ENCODE data around the gene SERP2.

Gene SERP2

DNA sequence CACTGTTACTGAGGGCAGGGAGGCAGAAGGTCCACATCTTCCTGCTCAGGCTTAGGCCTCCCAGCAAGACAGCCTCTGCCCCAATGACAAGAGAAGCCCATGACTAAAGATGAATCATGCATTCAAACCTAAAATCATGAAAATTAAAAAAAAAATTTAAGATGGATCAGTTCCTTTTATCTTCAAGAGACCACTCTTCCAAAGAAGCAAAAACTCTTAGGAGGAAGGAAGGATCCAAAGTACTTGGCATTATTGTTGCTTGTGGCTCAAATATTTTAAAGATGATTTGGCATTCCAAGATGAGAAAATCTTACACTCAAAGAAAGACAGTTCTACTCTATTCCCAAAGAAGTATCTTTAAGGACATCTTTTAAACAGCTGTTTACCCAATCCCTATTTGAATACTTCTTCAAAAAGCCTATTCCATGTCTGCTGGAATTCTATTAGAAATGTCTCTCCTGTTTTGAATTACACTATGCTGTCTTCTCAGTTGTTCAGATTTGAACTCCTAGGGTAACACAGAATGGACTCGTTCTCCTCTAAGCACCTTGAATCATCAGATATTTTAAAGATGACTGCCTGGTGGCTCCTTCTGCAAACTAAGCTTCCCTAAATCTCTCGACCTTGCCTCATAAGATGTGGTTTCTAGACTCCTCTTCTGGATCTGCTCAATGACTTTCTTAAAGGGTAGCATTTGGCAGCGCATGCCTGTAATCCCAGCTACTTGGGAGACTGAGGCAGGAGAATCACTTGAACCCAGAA, 7.0 kb downstream of the SERP2 start:
- H3K4me3 ChIP-seq (ENCODE audit: low read length): no peak overlapping the region

GRCh38 chr13:44382635-44383145, 9.1 kb downstream of the SERP2 start:
- Histone ChIP-seq H3K9me3 (ENCODE audit: control insufficient read depth, low read length) (no peaks in the 10 kb centered on the region), H3K4me3 (ENCODE audit: low read length) (no peak overlapping the region), H3K4me1 (ENCODE audit: control insufficient read depth, insufficient read depth, low read length) (peaks cover 21% of the 10 kb centered on the region), H3K9ac (ENCODE audit: low read length) (peak overlapping the region; percentile 15), H3K36me3 (ENCODE audit: control insufficient read depth, insufficient read depth, low read length) (no peaks in the 10 kb centered on the region), H3K27me3 (ENCODE audit: control insufficient read depth, insufficient read depth, low read length) (no peaks in the 10 kb centered on the region)

More for the DNA sequence above, 7.0 kb downstream of the SERP2 start:
- H3K36me3 ChIP-seq (ENCODE audit: control insufficient read depth, insufficient read depth, low read length): no peaks in the 10 kb centered on the region
- no peaks in the 10 kb centered on the region for H3K9me3 ChIP-seq (ENCODE audit: control insufficient read depth, low read length)
- no peak overlapping the region for H3K9ac ChIP-seq (ENCODE audit: low read length)
- H3K4me1 ChIP-seq (ENCODE audit: control insufficient read depth, insufficient read depth, low read length): peaks cover 27% of the 10 kb centered on the region
- H3K27me3 ChIP-seq (ENCODE audit: control insufficient read depth, insufficient read depth, low read length): no peaks in the 10 kb centered on the region

- H3K4me1 ChIP-seq (ENCODE audit: control insufficient read depth, insufficient read depth, low read length): peaks cover 20% of the 10 kb centered on the region
- no peak overlapping the region for H3K4me3 ChIP-seq (ENCODE audit: low read length)
These were observed 10.3 kb downstream of the SERP2 start for GRCh38 chr13:44383945-44384344.

GRCh38 chr13:44384778-44385177, 11.2 kb downstream of the SERP2 start:
- no peak overlapping the region for H3K9ac ChIP-seq (ENCODE audit: low read length)
- peaks cover 14% of the 10 kb centered on the region for H3K4me1 ChIP-seq (ENCODE audit: control insufficient read depth, insufficient read depth, low read length)
- H3K27me3 ChIP-seq (ENCODE audit: control insufficient read depth, insufficient read depth, low read length): no peaks in the 10 kb centered on the region
- H3K9me3 ChIP-seq (ENCODE audit: control insufficient read depth, low read length): no peaks in the 10 kb centered on the region
- H3K4me3 ChIP-seq (ENCODE audit: low read length): no peak overlapping the region
- H3K36me3 ChIP-seq (ENCODE audit: control insufficient read depth, insufficient read depth, low read length): no peaks in the 10 kb centered on the region

More at GRCh38 chr13:44383945-44384344, 10.3 kb downstream of the SERP2 start:
- no peaks in the 10 kb centered on the region for H3K27me3 ChIP-seq (ENCODE audit: control insufficient read depth, insufficient read depth, low read length)
- no peak overlapping the region for H3K9ac ChIP-seq (ENCODE audit: low read length)
- no peaks in the 10 kb centered on the region for H3K9me3 ChIP-seq (ENCODE audit: control insufficient read depth, low read length)
- no peaks in the 10 kb centered on the region for H3K36me3 ChIP-seq (ENCODE audit: control insufficient read depth, insufficient read depth, low read length)

DNA sequence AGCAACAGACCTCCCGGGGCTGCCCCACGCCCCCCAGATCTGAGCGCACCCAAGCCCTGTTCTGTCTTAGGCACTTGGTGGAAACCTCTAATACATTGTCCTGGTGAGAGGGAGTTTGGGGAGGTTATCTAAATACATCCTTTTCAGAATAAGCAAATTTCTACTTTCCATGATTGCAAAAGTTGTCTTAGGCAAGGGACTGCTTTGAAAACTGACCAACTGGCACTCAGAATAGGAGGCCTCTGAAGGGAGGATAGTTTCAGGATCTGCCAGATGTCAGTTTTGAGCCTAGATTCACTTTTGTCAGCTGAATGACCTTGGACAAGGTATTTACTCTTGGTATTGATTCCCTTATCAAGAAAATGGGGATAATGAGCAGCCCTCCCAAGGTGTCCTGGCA, 11.8 kb downstream of the SERP2 start:
- Histone ChIP-seq H3K9me3 (ENCODE audit: control insufficient read depth, low read length) (no peaks in the 10 kb centered on the region), H3K36me3 (ENCODE audit: control insufficient read depth, insufficient read depth, low read length) (no peaks in the 10 kb centered on the region), H3K4me1 (ENCODE audit: control insufficient read depth, insufficient read depth, low read length) (peaks cover 11% of the 10 kb centered on the region), H3K27me3 (ENCODE audit: control insufficient read depth, insufficient read depth, low read length) (no peaks in the 10 kb centered on the region), H3K9ac (ENCODE audit: low read length) (no peak overlapping the region), H3K4me3 (ENCODE audit: low read length) (no peak overlapping the region)

GRCh38 chr13:44385847-44386246, 12.2 kb downstream of the SERP2 start:
- Histone ChIP-seq H3K9ac (ENCODE audit: low read length) (no peak overlapping the region), H3K27me3 (ENCODE audit: control insufficient read depth, insufficient read depth, low read length) (no peaks in the 10 kb centered on the region), H3K4me3 (ENCODE audit: low read length) (no peak overlapping the region), H3K9me3 (ENCODE audit: control insufficient read depth, low read length) (no peaks in the 10 kb centered on the region), H3K36me3 (ENCODE audit: control insufficient read depth, insufficient read depth, low read length) (no peaks in the 10 kb centered on the region), H3K4me1 (ENCODE audit: control insufficient read depth, insufficient read depth, low read length) (peaks cover 7% of the 10 kb centered on the region)

DNA sequence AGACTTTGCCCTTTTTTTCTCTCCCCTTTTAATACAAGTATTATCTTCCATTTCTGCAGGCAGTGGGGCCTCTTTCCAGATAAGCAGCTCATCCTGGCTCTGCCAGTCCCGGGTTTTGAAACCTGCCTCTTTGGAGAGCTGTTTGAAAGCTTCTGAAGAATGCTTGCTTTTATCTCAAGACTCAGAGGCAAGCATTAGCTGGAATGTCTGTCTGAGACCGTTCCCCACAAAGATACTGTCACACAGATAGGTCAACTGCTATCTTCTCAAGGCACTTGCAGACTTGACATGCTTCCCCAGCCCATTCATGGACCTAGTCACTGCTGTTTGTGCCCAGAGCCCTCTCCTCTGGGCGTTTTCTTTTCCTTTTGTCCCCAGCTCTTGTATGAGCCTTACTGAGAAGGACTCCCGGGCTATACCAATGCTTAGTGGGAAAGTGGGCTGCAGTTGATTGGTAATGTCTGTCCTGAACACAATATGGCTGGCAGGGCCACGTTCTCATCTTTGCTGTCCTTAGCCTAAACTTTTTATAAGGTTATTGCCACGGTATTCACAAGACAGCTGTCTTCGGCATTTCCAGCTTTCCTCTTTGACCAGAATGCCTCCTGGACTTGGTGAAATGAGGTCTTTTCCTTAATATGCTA, 13.4 kb downstream of the SERP2 start:
- Histone ChIP-seq H3K9me3 (ENCODE audit: control insufficient read depth, low read length) (no peaks in the 10 kb centered on the region), H3K4me1 (ENCODE audit: control insufficient read depth, insufficient read depth, low read length) (peaks cover 6% of the 10 kb centered on the region), H3K36me3 (ENCODE audit: control insufficient read depth, insufficient read depth, low read length) (no peaks in the 10 kb centered on the region), H3K4me3 (ENCODE audit: low read length) (no peak overlapping the region), H3K9ac (ENCODE audit: low read length) (no peak overlapping the region), H3K27me3 (ENCODE audit: control insufficient read depth, insufficient read depth, low read length) (no peaks in the 10 kb centered on the region)

- no peak overlapping the region for H3K4me3 ChIP-seq (ENCODE audit: low read length)
- no peak overlapping the region for H3K9ac ChIP-seq (ENCODE audit: low read length)
- no peaks in the 10 kb centered on the region for H3K36me3 ChIP-seq (ENCODE audit: control insufficient read depth, insufficient read depth, low read length)
- no peaks in the 10 kb centered on the region for H3K9me3 ChIP-seq (ENCODE audit: control insufficient read depth, low read length)
- H3K4me1 ChIP-seq (ENCODE audit: control insufficient read depth, insufficient read depth, low read length): no peaks in the 10 kb centered on the region
- no peaks in the 10 kb centered on the region for H3K27me3 ChIP-seq (ENCODE audit: control insufficient read depth, insufficient read depth, low read length)
These were observed 14.9 kb downstream of the SERP2 start for GRCh38 chr13:44388427-44389059.

DNA sequence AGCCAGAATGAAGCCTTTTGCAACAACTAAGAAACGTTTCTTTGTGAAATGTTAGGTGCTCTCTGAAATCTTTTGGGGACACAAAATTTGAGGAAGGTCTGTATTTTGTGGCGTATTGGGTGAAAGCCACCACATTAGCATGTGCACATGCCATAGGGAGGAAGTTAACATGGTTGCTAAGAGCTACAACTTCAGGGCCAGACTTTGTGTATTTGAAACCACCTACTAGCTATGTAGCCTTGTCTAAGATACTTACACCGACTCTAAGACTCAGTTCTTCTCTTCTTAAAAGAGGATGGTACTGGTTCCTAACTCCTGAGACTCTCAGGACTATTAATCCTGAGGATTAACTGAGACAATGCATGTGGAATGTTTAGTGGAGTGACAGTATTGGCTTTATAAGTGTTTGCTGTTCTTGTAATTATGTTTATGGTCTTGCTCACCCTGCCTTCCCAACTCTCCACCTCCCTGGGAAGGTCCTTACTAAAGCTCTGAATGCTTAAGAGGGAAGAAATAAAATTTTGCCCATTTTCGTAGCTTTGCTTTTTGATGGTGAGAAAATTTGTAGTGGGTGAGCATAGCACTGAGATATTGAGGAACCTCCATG, 15.5 kb downstream of the SERP2 start:
- Histone ChIP-seq H3K27me3 (ENCODE audit: control insufficient read depth, insufficient read depth, low read length) (no peaks in the 10 kb centered on the region), H3K36me3 (ENCODE audit: control insufficient read depth, insufficient read depth, low read length) (no peaks in the 10 kb centered on the region), H3K9ac (ENCODE audit: low read length) (no peak overlapping the region), H3K9me3 (ENCODE audit: control insufficient read depth, low read length) (no peaks in the 10 kb centered on the region), H3K4me1 (ENCODE audit: control insufficient read depth, insufficient read depth, low read length) (no peaks in the 10 kb centered on the region), H3K4me3 (ENCODE audit: low read length) (no peak overlapping the region)

DNA sequence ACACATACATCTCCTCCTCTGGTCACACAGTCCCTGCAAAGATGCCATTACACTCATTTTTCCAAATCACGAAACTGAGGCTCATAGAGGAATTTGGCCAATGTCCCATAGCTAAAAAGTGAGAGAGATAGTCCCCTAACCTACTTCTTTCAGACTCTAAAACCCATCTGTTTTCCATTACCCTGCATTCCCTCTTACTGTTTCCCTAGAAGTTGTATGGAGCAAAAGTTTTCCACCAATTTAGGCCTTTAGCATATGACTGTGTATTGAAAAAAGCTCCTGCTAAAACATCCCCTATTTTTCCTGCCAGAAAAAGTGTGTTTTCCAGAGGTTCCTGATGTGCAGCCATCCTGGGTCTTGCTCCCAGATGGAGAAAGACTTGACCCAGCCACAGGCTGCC, 16.3 kb downstream of the SERP2 start:
- no peaks in the 10 kb centered on the region for H3K4me1 ChIP-seq (ENCODE audit: control insufficient read depth, insufficient read depth, low read length)
- H3K4me3 ChIP-seq (ENCODE audit: low read length): no peak overlapping the region
- no peaks in the 10 kb centered on the region for H3K9me3 ChIP-seq (ENCODE audit: control insufficient read depth, low read length)
- H3K9ac ChIP-seq (ENCODE audit: low read length): no peak overlapping the region
- H3K27me3 ChIP-seq (ENCODE audit: control insufficient read depth, insufficient read depth, low read length): no peaks in the 10 kb centered on the region
- no peaks in the 10 kb centered on the region for H3K36me3 ChIP-seq (ENCODE audit: control insufficient read depth, insufficient read depth, low read length)

- no peaks in the 10 kb centered on the region for H3K36me3 ChIP-seq (ENCODE audit: control insufficient read depth, insufficient read depth, low read length)
- H3K9me3 ChIP-seq (ENCODE audit: control insufficient read depth, low read length): no peaks in the 10 kb centered on the region
- H3K9ac ChIP-seq (ENCODE audit: low read length): no peak overlapping the region
- H3K4me1 ChIP-seq (ENCODE audit: control insufficient read depth, insufficient read depth, low read length): no peaks in the 10 kb centered on the region
- H3K4me3 ChIP-seq (ENCODE audit: low read length): no peak overlapping the region
- no peaks in the 10 kb centered on the region for H3K27me3 ChIP-seq (ENCODE audit: control insufficient read depth, insufficient read depth, low read length)
These were observed 19.8 kb downstream of the SERP2 start for GRCh38 chr13:44393391-44393790.

DNA sequence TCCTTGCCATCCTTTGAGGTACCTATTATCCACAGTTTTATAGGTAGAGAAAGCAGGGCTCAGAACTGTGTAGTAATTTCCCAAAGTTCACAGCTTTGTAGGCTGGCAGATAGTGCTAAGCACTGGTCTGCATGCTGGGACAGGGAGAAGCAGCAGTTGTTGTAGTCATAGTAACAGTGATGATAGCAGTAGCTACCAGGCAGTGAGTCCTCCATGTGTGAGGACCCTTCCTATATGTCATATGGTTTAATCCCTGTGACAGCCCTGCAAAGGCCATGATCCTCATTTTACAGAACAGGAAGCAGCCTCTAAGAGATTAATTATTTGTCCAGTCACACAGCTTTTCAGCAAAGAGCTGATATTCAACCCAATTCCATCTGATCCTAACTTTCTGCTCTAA, 21.0 kb downstream of the SERP2 start:
- Histone ChIP-seq H3K4me3 (ENCODE audit: low read length) (no peak overlapping the region), H3K9me3 (ENCODE audit: control insufficient read depth, low read length) (no peaks in the 10 kb centered on the region), H3K4me1 (ENCODE audit: control insufficient read depth, insufficient read depth, low read length) (no peaks in the 10 kb centered on the region), H3K9ac (ENCODE audit: low read length) (no peak overlapping the region), H3K27me3 (ENCODE audit: control insufficient read depth, insufficient read depth, low read length) (no peaks in the 10 kb centered on the region), H3K36me3 (ENCODE audit: control insufficient read depth, insufficient read depth, low read length) (no peaks in the 10 kb centered on the region)

Measured in mucosa of stomach (tissue), 1 donor.